HG03439 (cell line): Measurements from ENCODE around the gene PHACTR3.

Source experiments
- ATAC-seq: cut with Tn5 transposase; IDR thresholded peaks from one replicate; pipeline ENCODE4 v1.9.1; 2021; ENCODE audit warnings: mild to moderate bottlenecking, moderate library complexity; ENCODE audit not compliant: unreplicated experiment

The PHACTR3 gene

GRCh38 chr20:59772931-59773913, 168.9 kb downstream of the PHACTR3 start:
- no peak for ATAC-seq

- ATAC-seq: no peak
Observed at GRCh38 chr20:59774204-59774641, 169.9 kb downstream of the PHACTR3 start.

DNA sequence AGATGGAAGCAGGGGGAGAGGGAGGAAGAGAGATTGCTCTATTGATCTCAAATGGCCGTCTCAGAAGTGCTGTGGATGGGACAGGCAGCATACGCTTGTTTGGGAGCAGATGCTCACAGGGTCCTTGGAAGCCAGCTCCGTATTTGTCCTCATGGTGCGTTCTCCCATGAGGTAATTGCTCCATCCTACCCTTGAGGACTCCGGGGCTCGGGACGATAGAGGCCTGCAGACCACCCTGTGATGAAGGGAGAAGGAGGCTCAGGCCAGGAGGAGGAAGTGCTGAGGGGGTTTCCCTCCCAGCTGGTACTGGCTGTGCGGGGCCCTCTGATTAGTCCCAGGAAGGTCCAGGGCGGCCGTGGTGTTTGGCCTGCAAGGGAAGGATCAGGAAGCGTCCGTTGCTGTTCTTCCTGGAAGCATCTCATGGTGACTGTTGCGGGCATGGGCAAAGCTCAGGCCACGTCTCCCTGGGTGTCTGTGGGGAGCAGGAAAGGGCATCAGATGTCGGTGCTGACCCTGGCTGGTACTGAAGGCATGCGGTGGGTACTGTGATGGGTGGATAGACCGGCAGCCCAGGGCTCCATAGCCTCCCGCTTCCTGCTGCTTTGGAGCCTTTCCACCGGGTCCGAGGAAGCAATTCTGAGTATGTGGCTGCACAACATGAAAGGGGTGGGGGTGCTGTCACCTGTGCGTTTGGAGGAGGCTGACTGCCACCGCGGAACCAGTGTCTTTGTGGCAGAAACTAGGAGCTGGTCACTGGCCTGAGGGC, 170.8 kb downstream of the PHACTR3 start:
- ATAC-seq: no peak

- no peak for ATAC-seq
Observed at GRCh38 chr20:59775687-59776055, 171.3 kb downstream of the PHACTR3 start.

GRCh38 chr20:59776059-59776603, 171.8 kb downstream of the PHACTR3 start:
- no peak for ATAC-seq

- ATAC-seq: no peak
Observed at GRCh38 chr20:59776626-59777330, 172.4 kb downstream of the PHACTR3 start.

DNA sequence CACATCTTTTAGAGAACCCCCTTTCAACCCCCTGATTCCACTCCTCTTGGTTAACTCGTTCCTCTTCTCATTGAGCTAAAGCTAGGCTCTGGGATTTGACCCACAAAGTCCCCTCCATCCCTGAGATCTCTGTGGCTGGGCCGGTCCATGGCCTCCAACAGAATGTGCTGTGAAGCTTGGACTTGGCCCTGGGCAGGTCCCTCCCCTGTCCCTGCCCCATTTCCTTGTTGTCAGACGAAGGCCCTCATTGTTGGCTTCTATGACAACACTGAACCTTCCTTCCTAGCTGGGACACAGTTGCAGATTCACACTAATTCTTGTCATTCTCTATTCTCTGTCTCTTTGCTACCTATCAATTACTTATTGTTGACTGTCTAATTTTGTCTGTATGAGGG, 173.0 kb downstream of the PHACTR3 start:
- ATAC-seq: no peak

DNA sequence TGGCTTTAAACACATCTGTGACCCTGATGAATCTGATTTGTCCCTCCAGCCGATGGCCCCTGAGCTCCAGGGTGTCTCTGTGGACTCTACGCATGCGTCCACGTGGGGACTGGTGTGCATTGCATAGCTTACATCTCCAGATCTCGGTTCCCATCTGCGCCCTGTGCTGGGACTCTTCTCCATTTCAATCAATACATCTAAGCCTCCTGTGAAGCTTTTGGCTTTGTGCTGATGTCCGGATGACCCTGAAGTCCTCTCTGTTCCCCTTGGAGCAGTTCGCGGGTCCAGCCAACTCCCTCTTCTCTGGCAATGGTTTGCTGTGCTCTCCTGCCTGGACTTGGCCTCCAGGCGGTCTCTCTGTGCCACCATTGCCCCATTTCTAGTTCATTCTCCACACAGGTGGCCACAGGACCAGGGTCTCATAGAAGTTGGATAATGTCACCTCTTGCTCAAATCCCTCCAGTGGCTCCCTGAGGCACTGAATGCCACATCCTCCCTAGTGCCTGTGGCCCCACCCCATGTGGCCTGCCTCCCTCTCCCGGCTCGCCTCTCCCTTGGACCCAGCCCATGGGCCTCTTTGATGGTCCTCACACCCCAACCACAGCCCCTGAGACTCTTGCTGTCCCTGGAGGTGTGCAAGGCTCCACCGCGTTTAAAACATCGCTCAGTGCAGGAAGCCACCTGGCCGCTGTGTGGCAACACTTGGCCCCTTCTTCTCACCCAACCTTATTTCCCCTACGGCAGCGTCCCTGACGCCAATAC, 173.7 kb downstream of the PHACTR3 start:
- ATAC-seq: no peak

- no peak for ATAC-seq
Observed at GRCh38 chr20:59778615-59779200, 174.4 kb downstream of the PHACTR3 start.

DNA sequence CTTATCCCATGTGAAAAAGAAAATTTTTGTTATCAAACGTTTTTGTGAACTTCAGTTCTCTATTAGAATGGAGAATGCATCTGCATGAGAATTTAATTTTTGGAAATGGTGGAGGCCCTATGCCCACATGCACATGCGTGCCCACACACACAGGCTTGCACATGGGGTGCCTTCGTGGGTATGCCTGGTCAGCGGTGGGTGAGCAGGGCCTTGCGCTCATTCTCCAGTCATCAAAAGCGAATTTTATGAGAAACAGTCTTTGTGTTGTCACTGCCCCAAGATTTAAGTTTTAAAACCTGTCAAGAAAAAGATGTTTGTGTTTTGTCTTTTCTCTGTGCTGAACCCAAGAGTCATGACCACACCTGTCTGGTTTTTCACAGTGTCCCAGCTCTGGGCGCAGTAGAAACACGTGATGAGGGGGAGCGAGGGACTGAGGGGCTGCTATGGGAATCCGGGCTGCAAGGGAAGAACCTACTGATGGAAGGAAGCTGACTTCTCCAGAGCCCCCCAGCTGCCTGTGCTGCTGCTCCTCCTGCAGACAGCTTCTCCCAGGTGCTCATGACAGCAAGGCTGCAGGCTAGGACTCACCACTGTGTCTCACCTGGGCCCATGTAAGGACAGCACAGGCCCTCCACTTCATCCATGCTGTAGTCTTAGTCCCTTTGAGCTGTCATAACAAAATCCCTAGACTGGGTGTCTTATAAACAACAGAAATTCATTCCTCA, 175.5 kb downstream of the PHACTR3 start:
- no peak for ATAC-seq

DNA sequence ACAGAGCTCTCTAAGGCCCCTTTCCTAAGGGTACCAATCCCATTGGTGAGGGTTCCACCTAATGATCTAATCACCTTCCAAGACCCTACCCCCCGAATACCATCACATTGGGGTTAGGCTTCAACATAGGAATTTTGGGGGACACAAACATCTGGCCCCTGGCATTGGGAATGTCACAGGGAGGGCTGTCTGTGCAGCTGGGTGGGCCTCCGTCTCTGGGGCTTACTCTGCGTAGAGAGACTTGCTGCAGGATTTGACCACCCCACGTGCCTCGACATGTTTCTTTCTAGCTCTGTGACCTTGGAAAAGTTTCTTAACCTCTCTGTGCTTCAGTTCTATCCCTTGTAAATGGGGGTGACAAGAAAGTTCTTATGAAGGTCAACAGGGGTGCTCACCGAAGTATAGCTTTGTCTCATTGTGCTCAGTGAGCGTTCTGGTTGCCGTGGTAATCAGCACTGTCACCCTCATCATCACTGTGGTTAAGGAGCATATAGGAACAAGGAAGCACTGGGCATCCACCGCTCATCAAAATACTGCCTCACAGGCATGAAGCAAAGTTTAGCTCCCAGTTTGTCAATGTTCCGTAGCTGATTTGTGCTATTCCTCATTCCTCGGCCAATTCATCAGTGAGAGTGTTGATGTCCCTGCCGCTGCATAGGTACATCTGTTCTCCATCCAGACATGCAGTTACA, 176.3 kb downstream of the PHACTR3 start:
- no peak for ATAC-seq

DNA sequence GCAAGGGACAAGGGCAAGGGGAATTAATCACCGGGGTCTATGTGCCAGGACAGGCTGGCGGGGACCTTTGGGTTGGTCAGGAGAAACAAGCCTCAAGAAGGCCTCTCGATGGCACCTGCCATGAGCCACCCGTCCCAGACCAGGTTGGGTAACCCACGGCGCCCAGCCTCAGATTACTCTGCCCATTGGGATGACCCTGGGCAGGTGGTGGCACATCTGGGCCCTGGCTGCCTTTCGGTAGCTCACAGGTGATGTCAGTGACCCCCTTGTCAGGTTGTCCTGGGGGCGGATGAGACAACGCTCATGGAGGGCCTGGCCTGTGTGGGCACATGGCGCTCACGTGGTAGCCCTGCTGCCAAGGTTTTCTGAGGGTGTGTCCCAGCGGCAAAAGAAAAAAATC, 176.9 kb downstream of the PHACTR3 start:
- ATAC-seq: no peak

DNA sequence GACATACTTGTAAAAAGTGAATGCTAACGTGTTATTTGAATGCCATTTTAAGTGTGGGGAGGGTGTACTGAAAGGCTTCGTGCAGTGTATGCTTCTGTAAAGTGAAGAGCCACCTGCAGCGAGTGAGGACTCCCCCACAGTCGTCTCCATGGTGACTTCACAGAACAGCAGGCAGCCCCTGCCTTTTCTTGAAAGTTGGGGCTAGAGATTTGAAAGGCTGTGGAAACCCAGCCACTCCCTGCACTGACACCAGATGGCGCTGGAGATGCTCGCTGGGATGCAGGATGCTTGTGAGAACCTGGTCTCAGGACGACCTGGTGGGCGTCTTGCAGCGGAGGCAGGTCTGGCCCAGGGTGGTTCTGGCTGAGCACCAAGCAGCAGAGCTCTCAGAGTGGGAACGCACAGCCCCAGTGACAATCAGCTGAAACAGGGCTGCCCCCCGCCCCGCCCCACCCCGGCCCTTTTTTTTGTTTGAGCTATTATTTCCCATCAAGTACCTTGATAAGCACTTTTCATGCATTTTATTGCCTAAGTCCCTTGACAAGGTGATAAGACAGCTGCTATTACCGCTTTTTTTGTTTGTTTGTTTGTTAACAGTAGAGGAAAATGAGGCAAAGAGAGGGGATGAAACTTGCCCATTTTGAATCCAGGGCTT, 178.8 kb downstream of the PHACTR3 start:
- ATAC-seq: no peak

DNA sequence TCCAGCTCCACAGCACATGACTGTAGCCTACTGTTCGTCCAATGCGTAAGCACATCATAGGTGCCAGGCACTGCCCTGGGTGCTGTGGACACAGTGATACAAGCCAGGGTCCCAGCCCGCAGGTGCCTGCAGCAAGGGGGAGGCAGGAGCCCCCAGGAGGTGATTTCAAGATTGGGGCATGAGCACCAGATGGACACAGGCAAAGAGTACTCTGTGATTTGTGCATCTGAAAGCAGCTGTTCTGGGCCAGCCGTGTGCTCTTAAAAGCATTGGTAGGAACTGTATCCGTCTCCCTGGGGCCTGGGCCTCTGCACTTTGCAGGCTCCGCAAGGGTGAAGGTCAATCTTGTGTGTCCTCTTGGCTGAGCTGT, 179.3 kb downstream of the PHACTR3 start:
- ATAC-seq: no peak

DNA sequence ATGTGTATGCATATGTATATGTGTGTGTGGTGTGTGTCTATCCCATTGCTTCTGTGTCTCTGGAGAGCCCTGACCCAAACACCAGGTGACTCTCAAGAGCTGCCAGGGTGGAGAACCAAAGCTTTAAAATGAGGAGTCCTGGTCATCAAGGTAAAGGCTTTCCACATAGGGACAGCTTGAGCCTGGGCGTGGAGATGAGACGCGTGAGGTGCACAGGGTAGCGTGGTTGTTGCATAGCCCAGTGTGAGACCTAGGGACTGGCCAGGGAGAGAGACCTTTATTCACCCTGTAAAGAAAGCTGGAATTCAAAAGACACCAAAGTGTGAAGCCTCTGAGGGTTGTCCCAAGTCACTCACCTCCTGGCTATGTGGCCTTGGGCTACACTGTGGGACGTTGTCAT, 180.0 kb downstream of the PHACTR3 start:
- no peak for ATAC-seq

DNA sequence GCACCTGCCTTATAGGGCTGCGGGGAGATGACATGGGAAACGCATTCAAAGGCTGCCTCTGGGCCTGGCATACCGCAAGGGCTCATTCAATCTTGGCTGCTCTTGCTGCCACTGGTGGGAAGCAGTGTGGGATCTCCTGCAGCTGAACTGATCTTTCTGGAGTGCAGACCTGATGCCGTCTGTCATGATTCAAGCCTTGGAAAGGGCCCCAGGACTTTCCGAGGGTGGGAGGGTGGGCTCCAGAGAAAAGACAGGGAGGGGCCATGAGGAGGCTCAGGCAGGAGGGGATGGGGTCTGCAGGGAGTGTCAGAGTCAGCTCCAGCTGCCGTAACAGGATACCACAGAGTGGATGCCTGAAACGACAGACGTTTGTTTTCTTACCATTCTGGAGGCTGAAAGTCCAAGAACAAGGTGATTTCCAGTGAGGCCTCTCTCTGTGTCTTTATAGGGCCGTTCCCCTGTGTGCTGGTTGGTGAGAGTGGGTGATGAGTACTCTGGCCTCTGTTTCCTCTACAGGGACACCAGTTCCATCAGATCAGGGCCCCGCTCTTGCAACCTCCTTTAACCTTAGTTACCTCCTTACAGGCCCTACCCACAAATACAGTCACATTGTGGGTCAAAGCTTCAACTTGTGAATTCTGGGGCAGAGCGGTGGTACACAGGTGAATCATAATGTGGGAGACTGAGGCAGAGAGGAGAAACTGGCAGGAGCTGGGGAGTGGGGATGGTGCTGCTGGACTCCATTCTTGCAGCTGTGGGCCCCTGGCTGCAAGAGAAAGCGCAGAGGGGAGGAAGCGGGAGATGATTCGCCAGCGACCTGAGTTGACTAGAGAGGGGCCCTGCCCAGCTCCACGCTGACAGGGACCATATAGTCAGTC, 180.7 kb downstream of the PHACTR3 start:
- ATAC-seq: no peak

GRCh38 chr20:59785669-59785959, 181.3 kb downstream of the PHACTR3 start:
- ATAC-seq: no peak
